Sigmoid colon (tissue), 7 donors: Measurements from ENCODE around the gene DMRTC2. TPM values are rescaled to one million over a fixed set of nuclear protein-coding genes. Genes with fewer than 3 reads are reported as not detected.

Experiments
- DNase-seq: peaks from one replicate; pipeline ENCODE4 v3.0.0-alpha.2; 2019
- H3K27ac ChIP-seq, 4 donors: fragments of 200-600 bp; sonication (generic); one replicate each; pipeline ENCODE4 v1.5.1; 2016 to 2019; ENCODE audit warnings: mild to moderate bottlenecking in 1 of 4
- H3K27me3 ChIP-seq, 3 donors: fragments of 200-600 bp; sonication (generic); one replicate each; pipeline ENCODE4 v1.5.1; 2019; ENCODE audit warnings: mild to moderate bottlenecking in 1 of 3
- H3K36me3 ChIP-seq, 4 donors: fragments of 200-600 bp; sonication (generic); one replicate each; pipeline ENCODE4 v1.5.1; 2016 to 2019
- H3K4me1 ChIP-seq, 4 donors: fragments of 200-600 bp; sonication (generic); one replicate each; pipeline ENCODE4 v1.5.1; 2017 to 2019
- H3K4me3 ChIP-seq, 4 donors: fragments of 200-600 bp; sonication (generic); one replicate each; pipeline ENCODE4 v1.5.1; 2017 to 2019; ENCODE audit warnings: mild to moderate bottlenecking in 2 of 4, moderate library complexity in 1 of 4
- H3K9me3 ChIP-seq, 4 donors: fragments of 200-600 bp in 3 of 4; sonication (generic) in 3 of 4; one replicate each; pipeline versions ENCODE4 v1.5.1 to v1.6.1; 2013 to 2019
- EP300 ChIP-seq, 4 donors: sonication (generic); formaldehyde crosslinking; IDR thresholded peaks; one replicate each; pipeline ENCODE4 v1.6.1; 2017; ENCODE audit warnings: antibody characterized with exemption in 4 of 4
- POLR2A ChIP-seq, 2 donors: fragments of 450-650 bp; IDR thresholded peaks; one replicate each; pipeline ENCODE4 v1.6.1; 2016; ENCODE audit warnings: antibody characterized with exemption in 2 of 2, mild to moderate bottlenecking in 2 of 2, moderate library complexity in 2 of 2
- POLR2AphosphoS5 ChIP-seq, 4 donors: sonication (generic); formaldehyde crosslinking; IDR thresholded peaks; one replicate each; pipeline ENCODE4 v1.6.1; 2017; ENCODE audit warnings: antibody characterized with exemption in 4 of 4
- WGBS, 2 donors: extraction: QIAGEN DNeasy Blood & Tissue Kit; methylation state at CpG; one replicate each; pipeline ENCODE4 v1.1.7; 2013; 5-methylcytosine and 5-hydroxymethylcytosine counted together
- intact Hi-C: fragments of 100-400 bp; cut with DNase I; formaldehyde crosslinking; loops from one replicate; pipeline ENCODE4 v1.15.1; 2023
- polyA plus RNA-seq, 3 donors: library from polyadenylated mRNA; stranded (reverse); fragments of 200-250 nt; gene quantifications; one replicate each; pipeline ENCODE4 v1.2.3, GENCODE V29; 2013
- total RNA-seq, 4 donors: library from RNA; depleted of rRNA; stranded (reverse); fragments of >200 nt; gene quantifications; one replicate each; pipeline ENCODE4 v1.1.0, GENCODE V29; 2016
- TF ChIP-seq, protein P1 (sequence below), 4 experiments: fragments of 450-650 bp in 3 of 4; fragments of 200-600 bp in 1 of 4; IDR thresholded peaks; one replicate each; pipeline ENCODE4 v1.5.1; 2016 to 2019; ENCODE audit warnings: antibody characterized with exemption in 4 of 4, mild to moderate bottlenecking in 3 of 4, moderate library complexity in 2 of 4
- donor health status: healthy with polysubstance abuse.
- donor health status: Bipolar disorder and iron deficiency.
- donor health status: healthy.

The DMRTC2 gene
- total and polyA plus RNA-seq, 7 donors: not detected

DNA sequence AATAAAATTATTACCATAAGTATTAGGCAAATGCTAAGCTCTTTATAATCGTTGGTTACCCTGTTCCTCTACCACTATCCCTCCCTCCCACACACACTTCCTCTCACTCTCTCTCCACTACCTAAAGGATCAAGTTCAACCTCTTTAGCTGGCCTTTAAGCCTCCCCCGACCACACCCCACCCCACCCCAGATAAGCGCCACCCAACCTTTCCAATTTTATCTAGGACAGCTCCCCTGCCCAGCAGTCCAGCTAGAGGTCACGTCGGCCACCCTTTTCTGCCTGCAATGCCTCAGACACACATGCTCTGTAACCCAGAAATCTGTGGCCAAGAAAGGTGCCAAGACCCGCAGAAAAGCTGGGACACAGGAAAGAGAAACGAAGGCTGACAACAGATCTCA, 1.5 kb upstream of the DMRTC2 start:
- no peak overlapping the region for H3K4me3 ChIP-seq
- WGBS, 2 donors: 18 to 62% methylated on average over 7 of the region's 7 CpGs
- intact Hi-C loops: no loop called here
- H3K9me3 ChIP-seq: peaks cover 0 to 5% (median 0%) of the 10 kb centered on the region in 4 donors
- DNase-seq: no peak
- TF ChIP-seq, protein P1, sequence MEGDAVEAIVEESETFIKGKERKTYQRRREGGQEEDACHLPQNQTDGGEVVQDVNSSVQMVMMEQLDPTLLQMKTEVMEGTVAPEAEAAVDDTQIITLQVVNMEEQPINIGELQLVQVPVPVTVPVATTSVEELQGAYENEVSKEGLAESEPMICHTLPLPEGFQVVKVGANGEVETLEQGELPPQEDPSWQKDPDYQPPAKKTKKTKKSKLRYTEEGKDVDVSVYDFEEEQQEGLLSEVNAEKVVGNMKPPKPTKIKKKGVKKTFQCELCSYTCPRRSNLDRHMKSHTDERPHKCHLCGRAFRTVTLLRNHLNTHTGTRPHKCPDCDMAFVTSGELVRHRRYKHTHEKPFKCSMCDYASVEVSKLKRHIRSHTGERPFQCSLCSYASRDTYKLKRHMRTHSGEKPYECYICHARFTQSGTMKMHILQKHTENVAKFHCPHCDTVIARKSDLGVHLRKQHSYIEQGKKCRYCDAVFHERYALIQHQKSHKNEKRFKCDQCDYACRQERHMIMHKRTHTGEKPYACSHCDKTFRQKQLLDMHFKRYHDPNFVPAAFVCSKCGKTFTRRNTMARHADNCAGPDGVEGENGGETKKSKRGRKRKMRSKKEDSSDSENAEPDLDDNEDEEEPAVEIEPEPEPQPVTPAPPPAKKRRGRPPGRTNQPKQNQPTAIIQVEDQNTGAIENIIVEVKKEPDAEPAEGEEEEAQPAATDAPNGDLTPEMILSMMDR (IDR thresholded peaks at IDR 0.05): no peak
- TF ChIP-seq EP300 (IDR thresholded peaks at IDR 0.05): no peak
- no peak for TF ChIP-seq POLR2A (IDR thresholded peaks at IDR 0.05)
- TF ChIP-seq POLR2AphosphoS5 (IDR thresholded peaks at IDR 0.05): no peak
- peaks cover 0 to 30% (median 0%) of the 10 kb centered on the region in 3 donors for H3K27me3 ChIP-seq
- no peaks in the 10 kb centered on the region for H3K36me3 ChIP-seq
- H3K27ac ChIP-seq: no peak overlapping the region
- no peaks in the 10 kb centered on the region for H3K4me1 ChIP-seq

DNA sequence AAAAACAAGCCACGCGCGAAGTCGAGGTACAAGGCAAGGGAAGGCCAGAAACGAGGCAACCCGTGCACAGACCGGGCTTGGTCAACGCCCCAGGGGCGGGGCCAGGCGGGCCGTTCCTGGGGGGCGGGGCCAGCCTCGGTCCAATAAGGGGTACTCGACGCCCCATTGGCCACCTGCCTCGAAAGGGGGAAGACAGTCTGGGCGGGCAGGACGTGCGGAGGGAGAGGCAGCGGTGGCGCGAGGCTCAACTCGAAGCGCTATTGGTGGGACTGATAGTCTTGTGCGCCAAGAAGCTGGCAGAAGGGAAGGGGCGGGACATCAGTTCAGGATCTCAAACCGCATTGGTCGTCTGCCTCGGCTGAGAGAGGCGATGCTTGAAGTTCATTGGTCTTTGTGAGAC, 241 bp upstream of the DMRTC2 start, which contains the start of gene LYPD4:
LYPD4 (minus strand) TSS at position 83 of the 400 bp plus-strand sequence. CDS start 5,398 bp downstream, outside the sequence.
- DNase-seq: no peak
- Histone ChIP-seq H3K4me3 (no peak within 1 kb of the TSS), H3K36me3 (no peaks in the 10 kb centered on the region), H3K4me1 (no peaks in the 10 kb centered on the region), H3K27ac (no peak within 1 kb of the TSS), H3K27me3 (peaks cover 0 to 20% (median 0%) of the 10 kb centered on the region in 3 donors), H3K9me3 (peaks cover 0 to 5% (median 0%) of the 10 kb centered on the region in 4 donors)
- intact Hi-C loops: no loop called here
- WGBS, 2 donors: 80 to 81% methylated on average over 30 of the region's 30 CpGs
- TF ChIP-seq EP300 (IDR thresholded peaks at IDR 0.05): no peak
- TF ChIP-seq POLR2AphosphoS5 (IDR thresholded peaks at IDR 0.05): no peak
- TF ChIP-seq, protein P1 (IDR thresholded peaks at IDR 0.05): no peak
- TF ChIP-seq POLR2A (IDR thresholded peaks at IDR 0.05): no peak

DNA sequence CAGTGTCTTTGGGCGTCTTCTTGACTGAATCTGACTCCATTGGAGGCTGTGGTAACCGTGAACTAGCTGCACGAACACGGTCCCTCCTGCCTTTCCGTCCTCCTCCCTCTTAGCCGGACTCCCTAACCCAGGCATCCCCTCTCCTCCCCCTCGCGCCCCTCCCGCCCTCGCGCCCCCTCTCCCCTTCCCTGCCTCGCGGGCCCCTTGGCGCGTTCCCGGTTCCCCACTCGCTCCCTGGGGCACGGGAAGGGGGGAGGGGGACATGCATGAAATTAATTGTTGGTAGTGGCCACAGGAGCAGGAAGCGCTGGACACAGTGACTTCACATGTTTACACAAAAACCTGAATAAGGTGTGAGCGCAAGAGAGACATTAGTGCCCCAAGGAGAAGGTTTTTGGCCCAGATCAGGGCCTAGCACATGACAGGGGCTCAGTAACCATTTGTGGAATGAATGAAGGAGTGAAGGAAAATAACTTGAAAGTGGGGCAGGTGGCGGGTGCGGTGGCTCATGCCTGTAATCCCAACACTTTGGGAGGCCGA, 279 bp downstream of the DMRTC2 start:
- Histone ChIP-seq H3K9me3 (peaks cover 0 to 5% (median 0%) of the 10 kb centered on the region in 4 donors), H3K27ac (no peak overlapping the region), H3K27me3 (peaks cover 0 to 19% (median 0%) of the 10 kb centered on the region in 3 donors), H3K4me1 (no peaks in the 10 kb centered on the region), H3K36me3 (no peaks in the 10 kb centered on the region), H3K4me3 (no peak overlapping the region)
- intact Hi-C loops: no loop called here
- no peak for DNase-seq
- 91 to 92% methylated on average over 23 of the region's 23 CpGs for WGBS, 2 donors
- TF ChIP-seq, protein P1 (IDR thresholded peaks at IDR 0.05): no peak
- TF ChIP-seq EP300 (IDR thresholded peaks at IDR 0.05) (no peak), POLR2AphosphoS5 (IDR thresholded peaks at IDR 0.05) (no peak), POLR2A (IDR thresholded peaks at IDR 0.05) (no peak)

DNA sequence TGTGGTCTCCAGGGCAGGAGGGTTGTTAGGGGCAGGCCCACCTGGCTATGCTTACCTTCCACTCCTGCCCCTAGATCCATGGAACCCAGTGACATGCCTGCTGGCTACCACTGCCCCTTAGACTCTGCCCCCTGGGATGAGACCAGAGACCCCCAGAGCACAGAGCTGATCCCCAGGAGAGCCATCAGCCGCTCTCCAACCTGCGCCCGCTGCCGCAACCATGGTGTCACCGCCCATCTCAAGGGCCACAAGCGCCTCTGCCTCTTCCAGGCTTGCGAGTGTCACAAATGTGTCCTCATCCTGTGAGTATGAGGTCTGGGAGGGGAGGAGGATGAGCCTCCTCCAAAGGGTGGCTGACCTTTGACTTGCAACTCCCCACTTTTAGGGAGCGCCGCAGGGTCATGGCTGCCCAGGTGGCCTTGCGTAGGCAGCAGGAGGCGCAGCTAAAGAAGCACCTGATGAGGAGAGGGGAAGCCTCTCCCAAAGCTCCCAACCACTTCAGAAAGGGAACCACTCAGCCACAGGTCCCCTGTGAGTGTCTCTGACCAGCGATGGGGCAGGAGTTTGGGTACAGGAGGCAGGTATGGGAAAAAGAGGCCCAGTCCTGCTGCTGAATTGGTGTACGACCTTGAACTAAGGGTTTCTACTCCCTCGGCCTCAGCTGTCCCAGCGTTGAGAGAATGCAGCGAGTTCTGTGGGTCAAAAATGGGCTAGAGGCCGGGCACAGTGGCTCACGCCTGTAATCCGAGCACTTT, 2.7 kb downstream of the DMRTC2 start:
- no peak for DNase-seq
- WGBS, 2 donors: 91 to 92% methylated on average over 19 of the region's 19 CpGs
- no peak for TF ChIP-seq POLR2AphosphoS5 (IDR thresholded peaks at IDR 0.05)
- no peak for TF ChIP-seq POLR2A (IDR thresholded peaks at IDR 0.05)
- no peak for TF ChIP-seq EP300 (IDR thresholded peaks at IDR 0.05)
- TF ChIP-seq, protein P1 (IDR thresholded peaks at IDR 0.05): no peak

More for the DNA sequence above, 2.7 kb downstream of the DMRTC2 start:
- no peaks in the 10 kb centered on the region for H3K36me3 ChIP-seq
- H3K4me3 ChIP-seq: no peak overlapping the region
- H3K27ac ChIP-seq: no peak overlapping the region
- no peaks in the 10 kb centered on the region for H3K27me3 ChIP-seq
- intact Hi-C loops: no loop called here
- H3K4me1 ChIP-seq: no peaks in the 10 kb centered on the region
- peaks cover 0 to 5% (median 0%) of the 10 kb centered on the region in 4 donors for H3K9me3 ChIP-seq
